ENCODE measurements around the gene UBE2J2.

GRCh38 chr1:1241588-1242219 lies 31.9 kb downstream of the UBE2J2 start:
- TF ChIP-seq POLR2A (IDR thresholded peaks at IDR 0.05; ENCODE audit: low read length) (no peak), MYC (IDR thresholded peaks at IDR 0.05; ENCODE audit: borderline replicate concordance, low read length) (no peak), CTCF (IDR thresholded peaks at IDR 0.05) (no peak), RAD21 (conservative IDR thresholded peaks at IDR 0.05 in 1 of 2, IDR thresholded peaks at IDR 0.05 in 1 of 2) (no peak), RNF2 (IDR thresholded peaks at IDR 0.05; ENCODE audit: borderline replicate concordance, low read depth) (no peak), USF2 (IDR thresholded peaks at IDR 0.05) (no peak), REST (IDR thresholded peaks at IDR 0.05) (no peak), ESRRA (IDR thresholded peaks at IDR 0.05; ENCODE audit: borderline replicate concordance, low read length) (no peak), EHMT2 (IDR thresholded peaks at IDR 0.05; ENCODE audit: low read depth) (no peak)
- TF ChIP-seq, protein P1, sequence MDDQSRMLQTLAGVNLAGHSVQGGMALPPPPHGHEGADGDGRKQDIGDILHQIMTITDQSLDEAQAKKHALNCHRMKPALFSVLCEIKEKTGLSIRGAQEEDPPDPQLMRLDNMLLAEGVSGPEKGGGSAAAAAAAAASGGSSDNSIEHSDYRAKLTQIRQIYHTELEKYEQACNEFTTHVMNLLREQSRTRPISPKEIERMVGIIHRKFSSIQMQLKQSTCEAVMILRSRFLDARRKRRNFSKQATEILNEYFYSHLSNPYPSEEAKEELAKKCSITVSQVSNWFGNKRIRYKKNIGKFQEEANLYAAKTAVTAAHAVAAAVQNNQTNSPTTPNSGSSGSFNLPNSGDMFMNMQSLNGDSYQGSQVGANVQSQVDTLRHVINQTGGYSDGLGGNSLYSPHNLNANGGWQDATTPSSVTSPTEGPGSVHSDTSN (IDR thresholded peaks at IDR 0.05) = no peak
